ENCODE data around the gene SPRED2.

The SPRED2 gene

GRCh38 chr2:65282477-65283053 lies 149.8 kb downstream of the SPRED2 start:
- no peak for TF ChIP-seq REST (IDR thresholded peaks at IDR 0.05; ENCODE audit: insufficient replicate concordance, low read depth)
- no peak for TF ChIP-seq GABPA (IDR thresholded peaks at IDR 0.05; ENCODE audit: low read depth)
- no peak for TF ChIP-seq CTCF (IDR thresholded peaks at IDR 0.05; ENCODE audit: insufficient read depth, low read length)
- TF ChIP-seq POLR2AphosphoS5 (IDR thresholded peaks at IDR 0.05; ENCODE audit: low read depth), result no peak
- TF ChIP-seq SPI1 (IDR thresholded peaks at IDR 0.05; ENCODE audit: borderline replicate concordance, low read depth), result no peak
- Histone ChIP-seq H3K27ac (replicated peaks) (no peak overlapping the region), H3K27me3 (ENCODE audit: insufficient read depth, poor library complexity, severe bottlenecking) (no peaks in the 10 kb centered on the region), H3K4me3 (replicated peaks; ENCODE audit: insufficient read depth, low read length) (no peak overlapping the region)
- no peak for DNase-seq (ENCODE audit: low read depth in 1 of 2, low spot score in 1 of 2)

GRCh38 chr2:65281627-65282351 lies 150.6 kb downstream of the SPRED2 start:
- no peaks in the 10 kb centered on the region for H3K27me3 ChIP-seq (ENCODE audit: insufficient read depth, poor library complexity, severe bottlenecking)
- no peak for DNase-seq (ENCODE audit: low read depth in 1 of 2, low spot score in 1 of 2)
- no peak overlapping the region for H3K4me3 ChIP-seq (replicated peaks; ENCODE audit: insufficient read depth, low read length)

More at GRCh38 chr2:65281627-65282351, 150.6 kb downstream of the SPRED2 start:
- TF ChIP-seq REST (IDR thresholded peaks at IDR 0.05; ENCODE audit: insufficient replicate concordance, low read depth), result no peak
- TF ChIP-seq SPI1 (IDR thresholded peaks at IDR 0.05; ENCODE audit: borderline replicate concordance, low read depth), result no peak
- no peak for TF ChIP-seq CTCF (IDR thresholded peaks at IDR 0.05; ENCODE audit: insufficient read depth, low read length)
- no peak for TF ChIP-seq GABPA (IDR thresholded peaks at IDR 0.05; ENCODE audit: low read depth)
- no peak for TF ChIP-seq POLR2AphosphoS5 (IDR thresholded peaks at IDR 0.05; ENCODE audit: low read depth)
- H3K27ac ChIP-seq (replicated peaks), result no peak overlapping the region
